ENCODE results near the gene ZSCAN16. TPM values are rescaled to one million over a fixed set of nuclear protein-coding genes. Genes with fewer than 3 reads are reported as not detected.

Gene ZSCAN16
- total and polyA plus RNA-seq, 10 of the 15 experiments (the other 5 are each of a cell fraction or from before 2014, with no cell fraction given) = 4.6 to 13.8 (median 10.3) TPM

GRCh38 chr6:28111964-28112363 lies 12.4 kb upstream of the ZSCAN16 start:
- Histone ChIP-seq H3K9ac (ENCODE audit: control insufficient read depth, insufficient read depth, low read length) (no peak overlapping the region), H3K27ac (ENCODE audit: control insufficient read depth, insufficient read depth) (no peak overlapping the region), H3K9me3 (replicated peaks; ENCODE audit: control insufficient read depth, insufficient read depth, low read length) (no peaks in the 10 kb centered on the region), H3K4me3 (no peak overlapping the region), H4K20me1 (ENCODE audit: control insufficient read depth, insufficient read depth) (no peaks in the 10 kb centered on the region; the same call in 1 of the 2 replicates), H3K4me1 (ENCODE audit: control insufficient read depth, insufficient read depth, low read length) (no peaks in the 10 kb centered on the region), H3K4me2 (ENCODE audit: control insufficient read depth, insufficient read depth) (no peak overlapping the region), H2AFZ (ENCODE audit: control insufficient read depth, low read depth, low read length) (no peak overlapping the region), H3K27me3 (replicated peaks in 1 of 2; ENCODE audit: control insufficient read depth in 2 of 2, insufficient read depth in 2 of 2, low read length in 1 of 2) (no peaks in the 10 kb centered on the region), H3K79me2 (ENCODE audit: control insufficient read depth, insufficient read depth, low read length) (no peaks in the 10 kb centered on the region), H3K36me3 (ENCODE audit: control insufficient read depth in 2 of 2, insufficient read depth in 2 of 2, low read length in 1 of 2) (peaks cover 0 to 15% of the 10 kb centered on the region in 2 experiments; a peak in 1 of 4 replicates)
- RAD21 ChIA-PET (ENCODE audit: unreplicated experiment) = interaction anchor here (0.7 kb wide), 1 partner anchor 451 kb away, joined by 3 read pairs; no protein-coding TSS in a partner anchor
- POLR2A ChIA-PET = no interaction called here
- CTCF ChIA-PET = interaction anchor here (0.8 to 1.2 kb wide), 2 partner anchors 11 to 221 kb away, joined by 3 read pairs; no protein-coding TSS in a partner anchor
- in situ Hi-C loops (cut with MboI) (no loop called here), intact Hi-C loops (cut with micrococcal nuclease; ENCODE audit: unreplicated experiment) (no loop called here)
- no TSS peak for BruUV-seq (replicated peaks)
- ATAC-seq = no peak
- no peak for FAIRE-seq
- SMC1A ChIA-PET (ENCODE audit: uncharacterized antibody, unreplicated experiment) = interaction anchor here (1.1 kb wide), 1 partner anchor 19 kb away, joined by 3 read pairs; no protein-coding TSS in a partner anchor
- 93% methylated on average over 3 of the region's 3 CpGs for WGBS (ENCODE audit: insufficient coverage, insufficient replicate concordance, low lambda C conversion rate, missing lambda C conversion rate)
- DNase-seq (ENCODE audit: low read depth, low spot score) = no peak
- TF ChIP-seq JUNB (IDR thresholded peaks at IDR 0.05) (no peak), CREB1 (IDR thresholded peaks at IDR 0.05; ENCODE audit: low read depth) (no peak)

- Histone ChIP-seq H3K36me3 (ENCODE audit: control insufficient read depth in 2 of 2, insufficient read depth in 2 of 2, low read length in 1 of 2) (peaks cover 0 to 21% of the 10 kb centered on the region in 2 experiments; a peak in 2 of 4 replicates), H3K27ac (ENCODE audit: control insufficient read depth, insufficient read depth) (no peak overlapping the region), H3K4me1 (ENCODE audit: control insufficient read depth, insufficient read depth, low read length) (no peaks in the 10 kb centered on the region), H4K20me1 (ENCODE audit: control insufficient read depth, insufficient read depth) (no peaks in the 10 kb centered on the region; the same call in 1 of the 2 replicates), H2AFZ (ENCODE audit: control insufficient read depth, low read depth, low read length) (no peak overlapping the region), H3K27me3 (replicated peaks in 1 of 2; ENCODE audit: control insufficient read depth in 2 of 2, insufficient read depth in 2 of 2, low read length in 1 of 2) (no peaks in the 10 kb centered on the region), H3K9ac (ENCODE audit: control insufficient read depth, insufficient read depth, low read length) (no peak overlapping the region), H3K4me3 (no peak overlapping the region), H3K4me2 (ENCODE audit: control insufficient read depth, insufficient read depth) (no peak overlapping the region), H3K79me2 (ENCODE audit: control insufficient read depth, insufficient read depth, low read length) (no peaks in the 10 kb centered on the region), H3K9me3 (replicated peaks; ENCODE audit: control insufficient read depth, insufficient read depth, low read length) (no peaks in the 10 kb centered on the region)
- 55% methylated on average over 2 of the region's 2 CpGs for WGBS (ENCODE audit: insufficient coverage, insufficient replicate concordance, low lambda C conversion rate, missing lambda C conversion rate)
- ChIA-PET SMC1A (ENCODE audit: uncharacterized antibody, unreplicated experiment) (interaction anchor here (0.6 kb wide), 1 partner anchor 134 kb away, joined by 4 read pairs; no protein-coding TSS in a partner anchor), CTCF (interaction anchor here (1.1 kb wide), 1 partner anchor 39 kb away, joined by 3 read pairs; no protein-coding TSS in a partner anchor), POLR2A (interaction anchor here (1.2 kb wide), 1 partner anchor 13 kb away, joined by 3 read pairs; no protein-coding TSS in a partner anchor), RAD21 (ENCODE audit: unreplicated experiment) (no interaction called here)
- FAIRE-seq (no peak), ATAC-seq (no peak), DNase-seq (ENCODE audit: low read depth, low spot score) (no peak)
- no TSS peak for BruUV-seq (replicated peaks)
- in situ Hi-C loops (cut with MboI) = no loop called here
- intact Hi-C loops (cut with micrococcal nuclease; ENCODE audit: unreplicated experiment) = no loop called here
- TF ChIP-seq PAX8 (IDR thresholded peaks at IDR 0.05) (no peak), MTA3 (IDR thresholded peaks at IDR 0.05; ENCODE audit: borderline replicate concordance, low read length) (no peak), MAX (IDR thresholded peaks at IDR 0.05; ENCODE audit: low read depth, low read length) (no peak), POLR2AphosphoS2 (IDR thresholded peaks at IDR 0.05; ENCODE audit: low read depth, low read length) (no peak), ZSCAN29 (IDR thresholded peaks at IDR 0.05) (no peak)
These were observed 8.6 kb upstream of the ZSCAN16 start for GRCh38 chr6:28115799-28116198.

Measured in GM12878 (cell line).